Gastroesophageal sphincter (tissue), 3 donors: ENCODE results near the gene MAGI3.

Experiments
- EP300 ChIP-seq: sonication (generic); formaldehyde crosslinking; IDR thresholded peaks from one replicate; pipeline ENCODE4 v1.6.1; 2017; ENCODE audit warnings: antibody characterized with exemption, mild to moderate bottlenecking
- POLR2A ChIP-seq, 2 donors: fragments of 450-650 bp; IDR thresholded peaks; one replicate each; pipeline ENCODE4 v1.6.1; 2017; ENCODE audit warnings: antibody characterized with exemption in 2 of 2, mild to moderate bottlenecking in 2 of 2, moderate library complexity in 1 of 2
- POLR2AphosphoS5 ChIP-seq: sonication (generic); formaldehyde crosslinking; IDR thresholded peaks from one replicate; pipeline ENCODE4 v1.6.1; 2017; ENCODE audit warnings: antibody characterized with exemption
- TF ChIP-seq, protein P1 (sequence below), 4 experiments: fragments of 200-600 bp in 2 of 4; fragments of 450-650 bp in 2 of 4; sonication (generic) in 1 of 4; IDR thresholded peaks; one replicate each; pipeline ENCODE4 v1.5.1; 2017 to 2019; ENCODE audit warnings: antibody characterized with exemption in 4 of 4, mild to moderate bottlenecking in 2 of 4, moderate library complexity in 2 of 4

DNA sequence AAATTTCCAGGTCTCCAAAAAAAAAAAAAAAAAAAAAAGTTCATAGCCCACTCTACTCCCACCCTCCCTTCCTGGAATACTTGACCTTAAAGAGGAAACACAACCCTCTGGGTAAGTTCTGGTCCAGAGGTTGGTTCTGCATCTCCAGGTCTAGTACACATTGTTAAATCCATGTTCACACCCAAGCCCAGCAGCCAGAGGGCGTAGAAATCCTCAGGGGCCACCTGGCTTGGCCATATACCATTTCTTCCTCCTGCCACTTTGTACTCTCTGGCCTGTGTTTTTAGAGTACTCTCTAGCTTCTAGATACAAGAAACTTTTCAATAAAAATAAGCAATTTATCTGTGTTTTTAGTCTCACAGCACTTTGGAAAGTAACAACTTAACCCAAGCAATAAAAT, 279.7 kb downstream of the MAGI3 start:
- no peak for TF ChIP-seq POLR2AphosphoS5
- TF ChIP-seq, protein P1, sequence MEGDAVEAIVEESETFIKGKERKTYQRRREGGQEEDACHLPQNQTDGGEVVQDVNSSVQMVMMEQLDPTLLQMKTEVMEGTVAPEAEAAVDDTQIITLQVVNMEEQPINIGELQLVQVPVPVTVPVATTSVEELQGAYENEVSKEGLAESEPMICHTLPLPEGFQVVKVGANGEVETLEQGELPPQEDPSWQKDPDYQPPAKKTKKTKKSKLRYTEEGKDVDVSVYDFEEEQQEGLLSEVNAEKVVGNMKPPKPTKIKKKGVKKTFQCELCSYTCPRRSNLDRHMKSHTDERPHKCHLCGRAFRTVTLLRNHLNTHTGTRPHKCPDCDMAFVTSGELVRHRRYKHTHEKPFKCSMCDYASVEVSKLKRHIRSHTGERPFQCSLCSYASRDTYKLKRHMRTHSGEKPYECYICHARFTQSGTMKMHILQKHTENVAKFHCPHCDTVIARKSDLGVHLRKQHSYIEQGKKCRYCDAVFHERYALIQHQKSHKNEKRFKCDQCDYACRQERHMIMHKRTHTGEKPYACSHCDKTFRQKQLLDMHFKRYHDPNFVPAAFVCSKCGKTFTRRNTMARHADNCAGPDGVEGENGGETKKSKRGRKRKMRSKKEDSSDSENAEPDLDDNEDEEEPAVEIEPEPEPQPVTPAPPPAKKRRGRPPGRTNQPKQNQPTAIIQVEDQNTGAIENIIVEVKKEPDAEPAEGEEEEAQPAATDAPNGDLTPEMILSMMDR (IDR thresholded peaks at IDR 0.05): no peak
- no peak for TF ChIP-seq POLR2A (IDR thresholded peaks at IDR 0.05)
- no peak for TF ChIP-seq EP300
